ENCODE data around the gene PPP1R18. TPM values are rescaled to one million over a fixed set of nuclear protein-coding genes. Genes with fewer than 3 reads are reported as not detected.
A peak's percentile ranks its signal among the peaks of the same experiment; 100 is the strongest.

Gene PPP1R18
- total RNA-seq, 1 donor = 81.8 TPM

DNA sequence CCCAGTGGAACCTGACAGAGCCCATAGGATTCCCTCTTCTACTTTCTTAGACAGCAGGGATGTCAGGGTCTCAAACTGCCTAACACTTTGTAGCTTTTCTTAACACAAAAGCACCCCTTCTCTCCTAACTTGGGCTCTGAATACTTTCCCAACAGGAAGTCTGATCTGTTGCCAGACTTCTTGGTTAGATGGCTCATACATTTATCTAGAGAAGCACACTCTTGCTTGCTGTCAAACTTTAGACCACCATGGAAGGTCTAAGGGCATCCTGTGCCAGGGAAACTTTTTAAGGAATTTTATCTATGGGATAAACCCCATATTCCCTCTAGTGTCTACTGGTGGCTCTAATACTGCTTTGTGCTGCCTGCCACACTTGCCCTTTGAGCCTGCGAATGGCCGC is 42.8 kb downstream of the PPP1R18 start:
- Histone ChIP-seq H3K4me1 (ENCODE audit: insufficient read depth, low read length) (peaks cover 44% of the 10 kb centered on the region), H3K27me3 (ENCODE audit: insufficient read depth, low read length) (no peaks in the 10 kb centered on the region), H3K4me3 (ENCODE audit: low read length) (no peak overlapping the region), H3K9me3 (ENCODE audit: low read depth, low read length) (no peaks in the 10 kb centered on the region)

DNA sequence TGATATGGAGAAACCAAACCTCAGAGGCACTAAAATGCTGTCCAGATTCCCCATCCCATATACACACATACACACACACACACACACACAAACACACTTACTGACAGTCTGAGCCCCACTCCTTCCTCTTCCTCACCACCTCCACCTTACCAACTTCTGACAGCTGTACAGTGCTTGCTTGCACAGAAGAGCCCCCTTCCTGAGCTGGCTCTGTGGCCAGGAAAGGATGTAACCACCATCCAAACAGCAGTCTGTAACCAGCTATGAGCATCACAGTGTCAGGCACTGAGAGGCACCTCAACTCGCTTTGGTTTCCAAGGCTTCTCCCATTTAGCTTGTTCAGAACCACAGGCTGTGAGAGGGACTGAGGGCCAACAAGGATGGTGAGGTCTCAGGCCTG is 45.4 kb downstream of the PPP1R18 start:
- no peak overlapping the region for H3K4me3 ChIP-seq (ENCODE audit: low read length)
- peaks cover 29% of the 10 kb centered on the region for H3K4me1 ChIP-seq (ENCODE audit: insufficient read depth, low read length)
- no peaks in the 10 kb centered on the region for H3K27me3 ChIP-seq (ENCODE audit: insufficient read depth, low read length)
- H3K9me3 ChIP-seq (ENCODE audit: low read depth, low read length) = no peaks in the 10 kb centered on the region

DNA sequence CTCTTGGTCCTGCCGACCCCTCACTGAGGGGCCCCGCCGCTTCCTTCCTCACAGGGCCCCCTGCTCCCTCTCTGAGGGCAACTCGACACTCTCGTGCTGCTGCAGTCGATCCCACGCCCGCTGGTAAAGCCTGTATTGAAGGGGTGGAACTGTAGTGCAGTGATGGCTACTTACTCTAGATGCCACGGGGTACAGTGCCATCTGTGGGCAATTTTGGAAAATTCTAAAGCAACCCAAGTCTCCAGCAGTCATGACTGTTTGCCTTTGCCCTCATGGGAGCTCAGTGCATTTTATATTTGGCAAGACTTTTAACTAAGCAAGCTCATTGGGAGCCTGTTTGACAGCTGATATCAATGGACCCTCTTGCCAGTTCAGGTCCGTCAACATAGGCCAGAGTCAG is 46.0 kb downstream of the PPP1R18 start:
- Histone ChIP-seq H3K4me1 (ENCODE audit: insufficient read depth, low read length) (peaks cover 23% of the 10 kb centered on the region), H3K27me3 (ENCODE audit: insufficient read depth, low read length) (no peaks in the 10 kb centered on the region), H3K9me3 (ENCODE audit: low read depth, low read length) (no peaks in the 10 kb centered on the region), H3K4me3 (ENCODE audit: low read length) (no peak overlapping the region)

DNA sequence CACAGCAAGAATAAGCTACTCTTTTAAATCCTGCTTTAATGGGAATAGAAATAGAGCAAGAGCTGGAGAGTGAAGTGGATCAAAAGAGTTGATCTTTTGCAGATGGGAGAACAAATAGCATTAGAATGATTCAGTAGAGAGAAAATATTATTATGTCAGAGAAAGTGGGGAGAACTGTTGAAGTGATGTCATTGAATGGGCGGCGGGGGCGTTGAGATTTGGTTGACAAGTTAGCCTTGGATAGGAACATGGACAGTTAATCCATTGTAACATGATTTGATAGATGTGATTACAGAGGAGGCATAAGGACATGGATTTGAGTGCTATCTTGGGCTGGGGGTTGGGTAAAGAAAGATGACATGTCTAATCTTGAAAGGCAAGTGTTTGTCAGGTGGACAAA is 50.6 kb downstream of the PPP1R18 start:
- Histone ChIP-seq H3K4me3 (ENCODE audit: low read length) (no peak overlapping the region), H3K27me3 (ENCODE audit: insufficient read depth, low read length) (no peaks in the 10 kb centered on the region), H3K9me3 (ENCODE audit: low read depth, low read length) (no peaks in the 10 kb centered on the region), H3K4me1 (ENCODE audit: insufficient read depth, low read length) (no peaks in the 10 kb centered on the region)

DNA sequence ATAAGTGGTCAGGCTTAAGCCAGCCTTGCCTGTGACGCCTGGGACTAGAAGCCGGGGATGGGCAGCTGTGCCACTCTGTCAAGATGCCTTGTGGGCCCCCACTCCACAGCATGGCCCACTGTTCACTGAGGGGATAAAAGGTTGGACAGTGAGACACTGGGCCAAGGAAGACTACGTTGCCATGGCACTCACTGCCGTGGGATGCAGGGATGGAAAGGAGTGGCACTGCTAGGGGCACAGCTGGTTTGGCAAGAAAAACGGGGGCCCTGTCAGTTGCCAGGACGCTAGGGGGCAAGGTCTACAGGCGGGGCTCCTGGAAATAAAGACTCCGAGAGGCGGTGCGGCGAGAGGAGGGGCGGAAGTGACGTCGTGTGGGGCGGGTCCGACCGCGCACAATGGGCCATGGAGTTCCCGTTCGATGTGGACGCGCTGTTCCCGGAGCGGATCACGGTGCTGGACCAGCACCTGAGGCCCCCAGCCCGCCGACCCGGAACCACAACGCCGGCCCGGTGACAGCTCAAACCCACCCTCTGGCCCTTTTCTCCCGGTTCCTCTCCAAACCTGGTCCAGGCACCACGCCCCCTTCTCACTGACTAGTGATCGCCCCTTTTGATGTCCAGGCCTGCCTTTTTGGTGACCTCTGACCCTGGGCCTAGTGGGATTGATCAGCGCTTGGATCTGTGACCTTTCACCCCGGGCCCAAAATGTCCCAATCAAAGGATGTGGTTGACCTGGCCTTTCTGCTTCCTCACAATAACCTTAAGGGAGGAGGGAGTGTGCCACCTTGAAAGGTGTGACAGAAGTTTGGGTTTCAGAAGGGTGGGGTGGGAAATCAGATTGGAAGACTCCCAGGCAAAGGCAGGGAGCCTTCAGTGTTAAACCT is 59.7 kb downstream of the PPP1R18 start, which contains the start of gene ATAT1:
Gene ATAT1, plus strand, starts transcription at position 391 of the 883 bp plus-strand sequence.
- Histone ChIP-seq H3K4me3 (ENCODE audit: low read length) (peak within 1 kb of the TSS; percentile 54), H3K9me3 (ENCODE audit: low read depth, low read length) (no peaks in the 10 kb centered on the region), H3K27me3 (ENCODE audit: insufficient read depth, low read length) (no peaks in the 10 kb centered on the region), H3K4me1 (ENCODE audit: insufficient read depth, low read length) (peaks cover 19% of the 10 kb centered on the region)

Other genes starting within 250 kb of the PPP1R18 start
- gene HLA-E, start 197.1 kb downstream of the PPP1R18 start, total RNA-seq = 1,812 TPM
- 40.8 TPM for gene GNL1, start 130.2 kb downstream of the PPP1R18 start, total RNA-seq
- gene PRR3, start 129.3 kb downstream of the PPP1R18 start, total RNA-seq = 6.8 TPM
- 30.5 TPM for gene ABCF1, start 115.2 kb downstream of the PPP1R18 start, total RNA-seq
- gene PPP1R10, start 69.4 kb downstream of the PPP1R18 start, total RNA-seq = 166 TPM
- 31.3 TPM for gene MRPS18B, start 68.8 kb downstream of the PPP1R18 start, total RNA-seq
- gene ATAT1, start 59.8 kb downstream of the PPP1R18 start, total RNA-seq = 0.94 TPM
- gene C6orf136, start 39.5 kb downstream of the PPP1R18 start, total RNA-seq = 12.5 TPM
- gene DHX16, start 13.6 kb downstream of the PPP1R18 start, total RNA-seq = 8.2 TPM
- 4.5 TPM for gene NRM, start 4.3 kb upstream of the PPP1R18 start, total RNA-seq
- 6.4 TPM for gene MDC1, start 30.6 kb upstream of the PPP1R18 start, total RNA-seq
- 99.5 TPM for gene TUBB, start 33.7 kb upstream of the PPP1R18 start, total RNA-seq
- 68.1 TPM for gene FLOT1, start 56.0 kb upstream of the PPP1R18 start, total RNA-seq
- 546 TPM for gene IER3, start 57.9 kb upstream of the PPP1R18 start, total RNA-seq
- 2.5 TPM for gene DDR1, start 197.9 kb upstream of the PPP1R18 start, total RNA-seq
- gene GTF2H4, start 221.6 kb upstream of the PPP1R18 start, total RNA-seq = 2.8 TPM
- gene VARS2, start 227.6 kb upstream of the PPP1R18 start, total RNA-seq = 10.0 TPM
- not detected for gene SFTA2, start 245.5 kb upstream of the PPP1R18 start, total RNA-seq

All from mononuclear cell (primary cell).